Omental fat pad (tissue), 4 donors: Measurements from ENCODE around the gene CRELD2. TPM values are rescaled to one million over a fixed set of nuclear protein-coding genes. Genes with fewer than 3 reads are reported as not detected.

ENCODE experiments used
- ATAC-seq: fragments of 150-250 bp; one replicate; pipeline ENCODE4 v1.9.1; 2016; ENCODE audit warnings: mild to moderate bottlenecking, moderate library complexity; ENCODE audit not compliant: low FRiP score
- DNase-seq: peaks from one replicate; pipeline ENCODE4 v3.0.0-alpha.2; 2019; ENCODE audit warnings: low spot score
- total RNA-seq, 4 donors: library from RNA; depleted of rRNA; stranded (reverse); fragments of >200 nt; gene quantifications; one replicate each; pipeline ENCODE4 v1.1.0, GENCODE V29; 2016
- TF ChIP-seq, protein P1 (sequence below), 3 donors: fragments of 450-650 bp; IDR thresholded peaks; one replicate each; pipeline ENCODE4 v1.5.1; 2016 to 2017; ENCODE audit warnings: antibody characterized with exemption in 3 of 3, mild to moderate bottlenecking in 3 of 3, moderate library complexity in 2 of 3

Gene CRELD2
- total RNA-seq, 4 donors from 2014 or later, result 30.8 to 52.4 (median 39.8) TPM

- no peak for DNase-seq
- no peak for ATAC-seq
- TF ChIP-seq, protein P1, sequence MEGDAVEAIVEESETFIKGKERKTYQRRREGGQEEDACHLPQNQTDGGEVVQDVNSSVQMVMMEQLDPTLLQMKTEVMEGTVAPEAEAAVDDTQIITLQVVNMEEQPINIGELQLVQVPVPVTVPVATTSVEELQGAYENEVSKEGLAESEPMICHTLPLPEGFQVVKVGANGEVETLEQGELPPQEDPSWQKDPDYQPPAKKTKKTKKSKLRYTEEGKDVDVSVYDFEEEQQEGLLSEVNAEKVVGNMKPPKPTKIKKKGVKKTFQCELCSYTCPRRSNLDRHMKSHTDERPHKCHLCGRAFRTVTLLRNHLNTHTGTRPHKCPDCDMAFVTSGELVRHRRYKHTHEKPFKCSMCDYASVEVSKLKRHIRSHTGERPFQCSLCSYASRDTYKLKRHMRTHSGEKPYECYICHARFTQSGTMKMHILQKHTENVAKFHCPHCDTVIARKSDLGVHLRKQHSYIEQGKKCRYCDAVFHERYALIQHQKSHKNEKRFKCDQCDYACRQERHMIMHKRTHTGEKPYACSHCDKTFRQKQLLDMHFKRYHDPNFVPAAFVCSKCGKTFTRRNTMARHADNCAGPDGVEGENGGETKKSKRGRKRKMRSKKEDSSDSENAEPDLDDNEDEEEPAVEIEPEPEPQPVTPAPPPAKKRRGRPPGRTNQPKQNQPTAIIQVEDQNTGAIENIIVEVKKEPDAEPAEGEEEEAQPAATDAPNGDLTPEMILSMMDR (IDR thresholded peaks at IDR 0.05), result no peak
These were observed 19.5 kb downstream of the CRELD2 start for GRCh38 chr22:49937758-49938564.

DNA sequence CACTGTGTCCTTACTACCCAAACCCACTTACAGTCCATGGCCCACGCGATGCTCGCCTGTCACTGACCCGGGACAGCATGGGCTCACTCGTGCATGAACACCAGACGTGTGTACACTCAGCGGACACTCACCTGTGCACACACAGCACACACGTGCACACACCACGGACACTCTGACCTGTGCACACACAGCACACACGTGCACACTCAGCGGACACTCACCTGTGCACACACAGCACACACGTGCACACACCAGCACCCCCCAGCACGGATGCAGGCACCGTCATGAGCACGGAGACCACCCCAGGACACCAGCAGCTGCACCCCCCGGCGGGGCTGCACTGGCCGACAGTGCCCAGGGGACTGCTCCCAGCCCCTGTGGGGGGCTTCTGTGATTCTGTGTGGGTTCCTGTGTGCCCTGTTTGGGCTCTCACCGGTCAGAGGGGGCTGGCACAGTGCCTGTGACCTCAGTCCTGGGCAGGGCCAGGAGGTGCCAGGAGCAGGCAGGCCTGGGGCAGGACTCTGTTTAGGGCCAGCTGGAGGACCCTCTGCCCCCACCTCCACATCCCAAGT is 20.2 kb downstream of the CRELD2 start:
- ATAC-seq, result no peak

DNA sequence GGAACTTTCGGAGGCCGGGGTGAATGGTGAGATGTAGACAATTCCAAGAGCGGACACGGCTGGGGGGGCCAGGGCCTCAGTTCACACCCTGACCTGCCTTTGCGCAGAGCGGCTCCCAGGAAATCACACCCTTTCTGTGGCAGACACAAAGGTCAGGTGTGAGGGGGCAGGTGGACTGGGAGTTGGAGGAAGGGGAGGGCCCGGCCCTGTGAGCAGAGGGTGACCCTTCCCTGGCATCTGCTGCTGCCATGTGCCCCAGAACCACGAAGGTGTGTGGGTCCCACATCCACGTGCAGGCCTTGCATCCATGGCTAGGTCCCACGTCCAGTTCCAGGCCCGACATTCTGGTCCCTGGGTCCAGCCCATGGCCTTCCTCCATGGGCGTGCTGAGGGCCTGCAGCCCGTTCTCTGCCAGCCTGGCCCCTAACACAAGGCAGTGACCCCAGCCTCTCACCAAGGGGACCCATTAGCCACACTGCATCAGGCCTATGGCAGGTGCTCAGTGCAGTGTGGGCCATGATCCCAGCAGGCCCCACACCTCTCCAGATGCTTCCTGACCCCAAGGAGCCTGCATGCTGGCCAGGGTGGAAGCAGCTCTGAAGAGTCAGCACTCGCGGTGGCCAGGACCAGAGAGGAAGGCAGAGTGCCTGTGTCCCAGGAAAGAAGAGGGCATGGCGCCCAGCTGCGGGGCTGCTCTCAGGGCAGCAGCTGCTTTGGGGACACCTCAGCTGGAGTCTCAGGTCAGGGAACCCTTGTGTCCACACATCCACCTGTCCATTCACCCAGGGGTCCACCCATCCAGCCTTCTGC is 23.3 kb downstream of the CRELD2 start:
- TF ChIP-seq, protein P1 (IDR thresholded peaks at IDR 0.05), result no peak
- DNase-seq, result no peak
- no peak for ATAC-seq

More for the DNA sequence above, 20.2 kb downstream of the CRELD2 start:
- TF ChIP-seq, protein P1 (IDR thresholded peaks at IDR 0.05), result no peak
- DNase-seq, result no peak

DNA sequence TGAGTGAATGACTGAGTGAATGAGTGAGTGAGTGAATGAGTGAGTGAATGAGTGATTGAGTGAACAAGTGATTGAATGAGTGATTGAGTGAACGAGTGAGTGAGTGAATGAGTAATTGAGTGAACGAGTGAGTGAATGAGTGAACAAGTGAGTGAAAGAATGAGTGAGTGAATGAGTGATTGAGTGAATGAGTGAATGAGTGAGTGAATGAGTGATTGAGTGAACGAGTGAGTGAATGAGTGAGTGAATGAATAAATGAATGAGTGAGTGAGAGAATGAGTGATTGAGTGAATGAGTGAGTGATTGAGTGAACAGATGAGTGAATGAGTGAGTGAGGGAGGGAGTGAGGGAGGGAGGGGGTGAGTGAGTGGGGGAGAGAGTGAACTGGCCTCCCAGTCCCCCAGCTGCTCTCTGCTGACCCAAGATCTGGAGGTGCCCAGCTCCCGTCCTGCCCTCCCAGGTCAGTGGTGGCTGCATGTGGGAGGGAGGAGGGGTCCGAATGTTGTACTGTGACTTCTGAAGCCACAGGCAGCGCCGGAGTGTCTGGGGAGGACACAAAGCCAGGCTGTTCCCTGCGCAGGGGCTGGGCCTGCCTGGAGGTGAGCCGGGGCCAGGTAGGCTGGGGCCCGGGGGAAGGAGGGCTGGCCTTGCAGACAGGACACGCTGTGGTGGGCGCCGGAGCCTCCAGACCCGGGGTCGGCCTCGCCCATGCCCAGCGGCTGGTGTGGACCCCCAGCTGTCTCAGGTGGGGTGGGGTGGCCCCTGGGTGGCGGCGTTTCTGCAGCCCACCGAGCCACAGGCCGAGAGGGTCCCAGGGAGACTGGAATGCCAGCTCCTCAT is 24.4 kb downstream of the CRELD2 start:
- no peak for DNase-seq
- no peak for ATAC-seq
- TF ChIP-seq, protein P1 (IDR thresholded peaks at IDR 0.05), result no peak

GRCh38 chr22:49943405-49943765 is 25.0 kb downstream of the CRELD2 start:
- no peak for ATAC-seq
- TF ChIP-seq, protein P1 (IDR thresholded peaks at IDR 0.05), result no peak
- DNase-seq, result no peak

GRCh38 chr22:49943771-49944398 is 25.5 kb downstream of the CRELD2 start:
- DNase-seq (no peak), ATAC-seq (no peak)
- TF ChIP-seq, protein P1 (IDR thresholded peaks at IDR 0.05), result no peak
